ENCODE measurements around the gene MMP23B. TPM values are rescaled to one million over a fixed set of nuclear protein-coding genes. Genes with fewer than 3 reads are reported as not detected.
"Not testable (repeated sequence)": the region's sequence is repeated elsewhere in the genome, so short reads cannot be mapped to it uniquely, and the experiment has no call there.

MMP23B gene
- total and polyA plus RNA-seq, 10 of the 15 experiments (the other 5 are each of a cell fraction or from before 2014, with no cell fraction given) = 0.25 to 0.76 (median 0.34) TPM; not detected in 4

DNA sequence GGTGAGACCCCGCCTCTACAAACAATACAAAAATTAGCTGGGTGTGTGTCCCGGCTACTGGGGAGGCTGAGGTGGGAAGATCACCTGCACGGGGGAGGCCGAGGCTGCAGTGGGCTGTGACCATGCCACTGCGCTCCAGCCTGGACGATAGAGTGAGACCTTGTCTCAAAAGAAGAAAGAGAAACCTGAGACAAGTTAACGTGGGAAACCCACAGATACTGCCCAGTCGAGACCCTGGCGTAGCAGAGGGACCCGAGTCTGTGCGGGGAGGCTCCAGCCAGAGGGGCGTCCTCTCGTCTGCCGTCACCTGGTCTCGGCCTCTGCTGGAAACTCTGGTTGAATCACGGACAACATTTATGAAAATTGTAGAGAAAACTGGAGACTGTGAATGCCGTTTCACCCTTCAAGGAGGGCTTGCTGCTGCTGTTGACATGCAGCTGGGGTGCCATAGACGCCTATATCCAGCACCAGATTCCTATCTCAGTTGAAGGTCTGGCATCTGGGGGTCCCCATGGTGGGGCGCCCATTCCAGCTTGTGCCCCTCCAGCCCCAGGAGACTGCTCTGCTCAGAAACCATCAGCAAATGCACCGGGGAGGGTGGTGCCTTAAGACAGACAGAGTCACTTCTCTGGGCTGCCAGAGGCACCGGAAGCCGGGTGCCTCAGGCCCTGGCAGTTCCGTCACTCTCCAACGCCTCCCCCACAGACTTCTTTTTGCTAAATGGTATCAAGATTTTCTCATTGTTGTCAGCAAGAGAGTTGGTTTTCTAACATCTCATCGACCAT lies 40.4 kb downstream of the MMP23B start (continued):
- TF ChIP-seq, protein P1, sequence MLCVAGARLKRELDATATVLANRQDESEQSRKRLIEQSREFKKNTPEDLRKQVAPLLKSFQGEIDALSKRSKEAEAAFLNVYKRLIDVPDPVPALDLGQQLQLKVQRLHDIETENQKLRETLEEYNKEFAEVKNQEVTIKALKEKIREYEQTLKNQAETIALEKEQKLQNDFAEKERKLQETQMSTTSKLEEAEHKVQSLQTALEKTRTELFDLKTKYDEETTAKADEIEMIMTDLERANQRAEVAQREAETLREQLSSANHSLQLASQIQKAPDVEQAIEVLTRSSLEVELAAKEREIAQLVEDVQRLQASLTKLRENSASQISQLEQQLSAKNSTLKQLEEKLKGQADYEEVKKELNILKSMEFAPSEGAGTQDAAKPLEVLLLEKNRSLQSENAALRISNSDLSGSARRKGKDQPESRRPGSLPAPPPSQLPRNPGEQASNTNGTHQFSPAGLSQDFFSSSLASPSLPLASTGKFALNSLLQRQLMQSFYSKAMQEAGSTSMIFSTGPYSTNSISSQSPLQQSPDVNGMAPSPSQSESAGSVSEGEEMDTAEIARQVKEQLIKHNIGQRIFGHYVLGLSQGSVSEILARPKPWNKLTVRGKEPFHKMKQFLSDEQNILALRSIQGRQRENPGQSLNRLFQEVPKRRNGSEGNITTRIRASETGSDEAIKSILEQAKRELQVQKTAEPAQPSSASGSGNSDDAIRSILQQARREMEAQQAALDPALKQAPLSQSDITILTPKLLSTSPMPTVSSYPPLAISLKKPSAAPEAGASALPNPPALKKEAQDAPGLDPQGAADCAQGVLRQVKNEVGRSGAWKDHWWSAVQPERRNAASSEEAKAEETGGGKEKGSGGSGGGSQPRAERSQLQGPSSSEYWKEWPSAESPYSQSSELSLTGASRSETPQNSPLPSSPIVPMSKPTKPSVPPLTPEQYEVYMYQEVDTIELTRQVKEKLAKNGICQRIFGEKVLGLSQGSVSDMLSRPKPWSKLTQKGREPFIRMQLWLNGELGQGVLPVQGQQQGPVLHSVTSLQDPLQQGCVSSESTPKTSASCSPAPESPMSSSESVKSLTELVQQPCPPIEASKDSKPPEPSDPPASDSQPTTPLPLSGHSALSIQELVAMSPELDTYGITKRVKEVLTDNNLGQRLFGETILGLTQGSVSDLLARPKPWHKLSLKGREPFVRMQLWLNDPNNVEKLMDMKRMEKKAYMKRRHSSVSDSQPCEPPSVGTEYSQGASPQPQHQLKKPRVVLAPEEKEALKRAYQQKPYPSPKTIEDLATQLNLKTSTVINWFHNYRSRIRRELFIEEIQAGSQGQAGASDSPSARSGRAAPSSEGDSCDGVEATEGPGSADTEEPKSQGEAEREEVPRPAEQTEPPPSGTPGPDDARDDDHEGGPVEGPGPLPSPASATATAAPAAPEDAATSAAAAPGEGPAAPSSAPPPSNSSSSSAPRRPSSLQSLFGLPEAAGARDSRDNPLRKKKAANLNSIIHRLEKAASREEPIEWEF (IDR thresholded peaks at IDR 0.05; ENCODE audit: insufficient replicate concordance, low read depth, low read length) = no peak

DNA sequence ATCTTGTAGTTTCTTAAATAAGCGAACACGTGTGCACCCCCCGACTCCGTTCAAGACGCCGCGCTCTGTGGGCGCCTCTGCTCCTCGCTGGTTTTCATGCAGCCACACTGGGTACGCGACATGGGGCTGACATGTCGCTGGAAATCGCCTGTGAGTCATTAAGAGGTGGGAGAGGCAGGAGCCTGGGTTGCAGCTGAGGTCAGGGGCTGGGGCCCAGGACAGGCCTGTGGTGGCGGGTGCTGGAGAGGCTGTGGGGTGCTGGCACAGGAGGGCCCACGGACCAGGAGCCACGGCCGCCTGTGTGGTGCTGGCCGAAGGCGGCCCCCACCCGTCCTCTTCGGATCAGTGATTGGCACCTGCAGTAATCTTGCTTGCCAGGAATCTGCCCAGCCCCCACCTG lies 42.8 kb downstream of the MMP23B start:
- in situ Hi-C loops (cut with MboI); intact Hi-C loops (cut with micrococcal nuclease; ENCODE audit: unreplicated experiment); H3K36me3 ChIP-seq (ENCODE audit: control insufficient read depth in 2 of 2, insufficient read depth in 2 of 2, low read length in 1 of 2); H3K4me2 ChIP-seq (ENCODE audit: control insufficient read depth, insufficient read depth); H3K9me3 ChIP-seq (replicated peaks; ENCODE audit: control insufficient read depth, insufficient read depth, low read length); H3K79me2 ChIP-seq (ENCODE audit: control insufficient read depth, insufficient read depth, low read length); POLR2A ChIA-PET; H3K9ac ChIP-seq (ENCODE audit: control insufficient read depth, insufficient read depth, low read length); H3K27ac ChIP-seq (ENCODE audit: control insufficient read depth, insufficient read depth); H2AFZ ChIP-seq (ENCODE audit: control insufficient read depth, low read depth, low read length); BruUV-seq (replicated peaks); CTCF ChIA-PET; H3K4me3 ChIP-seq; RAD21 ChIA-PET (ENCODE audit: unreplicated experiment); FAIRE-seq; SMC1A ChIA-PET (ENCODE audit: uncharacterized antibody, unreplicated experiment); ATAC-seq; H4K20me1 ChIP-seq (ENCODE audit: control insufficient read depth, insufficient read depth); DNase-seq (ENCODE audit: low read depth, low spot score); H3K27me3 ChIP-seq (replicated peaks in 1 of 2; ENCODE audit: control insufficient read depth in 2 of 2, insufficient read depth in 2 of 2, low read length in 1 of 2): not testable (repeated sequence)
- peaks cover 24% of the 10 kb centered on the region for H3K4me1 ChIP-seq (ENCODE audit: control insufficient read depth, insufficient read depth, low read length)
- WGBS (ENCODE audit: insufficient coverage, insufficient replicate concordance, low lambda C conversion rate, missing lambda C conversion rate) = 84% methylated on average over 13 of the region's 21 CpGs

DNA sequence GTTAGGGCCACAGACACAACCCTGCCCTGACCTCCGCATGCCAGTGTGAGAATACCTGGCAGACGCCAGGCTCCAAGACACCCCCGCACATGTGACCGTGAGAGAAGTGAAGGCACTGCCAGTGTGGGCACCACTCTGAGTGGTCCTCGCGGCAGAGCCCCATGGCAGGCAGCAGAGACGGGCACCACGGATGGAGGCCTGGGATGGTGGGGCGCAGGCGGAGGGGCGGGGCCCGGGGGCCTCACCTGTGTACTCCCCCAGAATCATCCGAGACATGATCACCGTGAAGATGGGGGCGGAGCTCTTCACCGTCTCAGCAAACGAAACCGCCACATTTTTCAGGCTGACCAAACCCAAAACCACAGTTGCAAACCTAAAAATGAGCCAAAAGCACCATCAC lies 43.2 kb downstream of the MMP23B start:
- peak; percentile 32 for ATAC-seq
- H3K27ac ChIP-seq (ENCODE audit: control insufficient read depth, insufficient read depth); in situ Hi-C loops (cut with MboI); H3K9me3 ChIP-seq (replicated peaks; ENCODE audit: control insufficient read depth, insufficient read depth, low read length); H3K4me3 ChIP-seq; H3K9ac ChIP-seq (ENCODE audit: control insufficient read depth, insufficient read depth, low read length); H2AFZ ChIP-seq (ENCODE audit: control insufficient read depth, low read depth, low read length); intact Hi-C loops (cut with micrococcal nuclease; ENCODE audit: unreplicated experiment); DNase-seq (ENCODE audit: low read depth, low spot score); BruUV-seq (replicated peaks); RAD21 ChIA-PET (ENCODE audit: unreplicated experiment); H3K36me3 ChIP-seq (ENCODE audit: control insufficient read depth in 2 of 2, insufficient read depth in 2 of 2, low read length in 1 of 2); H3K4me2 ChIP-seq (ENCODE audit: control insufficient read depth, insufficient read depth); CTCF ChIA-PET; H3K27me3 ChIP-seq (replicated peaks in 1 of 2; ENCODE audit: control insufficient read depth in 2 of 2, insufficient read depth in 2 of 2, low read length in 1 of 2); H3K79me2 ChIP-seq (ENCODE audit: control insufficient read depth, insufficient read depth, low read length); H4K20me1 ChIP-seq (ENCODE audit: control insufficient read depth, insufficient read depth); SMC1A ChIA-PET (ENCODE audit: uncharacterized antibody, unreplicated experiment); POLR2A ChIA-PET: not testable (repeated sequence)
- no CpG with 5 or more reads among the region's 18 CpGs for WGBS (ENCODE audit: insufficient coverage, insufficient replicate concordance, low lambda C conversion rate, missing lambda C conversion rate)
- H3K4me1 ChIP-seq (ENCODE audit: control insufficient read depth, insufficient read depth, low read length) = peaks cover 24% of the 10 kb centered on the region
- FAIRE-seq = peak; percentile 95

DNA sequence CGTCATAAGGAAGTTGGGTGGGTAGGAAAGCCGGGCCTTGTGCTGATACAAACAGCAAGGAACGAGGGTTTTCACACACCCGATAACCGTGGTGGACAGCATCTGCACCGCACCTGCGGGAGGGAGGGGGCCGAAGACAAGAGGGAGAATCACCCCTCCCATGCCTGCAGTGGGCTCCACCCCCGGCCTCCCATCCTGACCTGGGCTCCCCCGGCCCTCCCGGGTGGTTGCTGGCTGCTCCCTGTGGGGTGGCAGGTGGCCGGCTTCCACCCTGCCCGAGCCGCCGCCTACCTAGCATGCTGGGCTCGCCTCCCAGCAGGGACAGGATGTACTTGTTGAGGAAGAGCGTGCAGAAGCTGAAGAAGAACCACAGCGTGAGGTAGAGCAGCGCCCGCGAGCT lies 44.1 kb downstream of the MMP23B start:
- ATAC-seq; H4K20me1 ChIP-seq (ENCODE audit: control insufficient read depth, insufficient read depth); in situ Hi-C loops (cut with MboI); CTCF ChIA-PET; H3K36me3 ChIP-seq (ENCODE audit: control insufficient read depth in 2 of 2, insufficient read depth in 2 of 2, low read length in 1 of 2); H3K27me3 ChIP-seq (replicated peaks in 1 of 2; ENCODE audit: control insufficient read depth in 2 of 2, insufficient read depth in 2 of 2, low read length in 1 of 2); H3K4me3 ChIP-seq; FAIRE-seq; POLR2A ChIA-PET; DNase-seq (ENCODE audit: low read depth, low spot score); SMC1A ChIA-PET (ENCODE audit: uncharacterized antibody, unreplicated experiment); H3K4me2 ChIP-seq (ENCODE audit: control insufficient read depth, insufficient read depth); BruUV-seq (replicated peaks); intact Hi-C loops (cut with micrococcal nuclease; ENCODE audit: unreplicated experiment); H3K9ac ChIP-seq (ENCODE audit: control insufficient read depth, insufficient read depth, low read length); H3K9me3 ChIP-seq (replicated peaks; ENCODE audit: control insufficient read depth, insufficient read depth, low read length); RAD21 ChIA-PET (ENCODE audit: unreplicated experiment); H3K27ac ChIP-seq (ENCODE audit: control insufficient read depth, insufficient read depth); H2AFZ ChIP-seq (ENCODE audit: control insufficient read depth, low read depth, low read length): not testable (repeated sequence)
- Histone ChIP-seq H3K79me2 (ENCODE audit: control insufficient read depth, insufficient read depth, low read length) (peaks cover 11% of the 10 kb centered on the region), H3K4me1 (ENCODE audit: control insufficient read depth, insufficient read depth, low read length) (peaks cover 24% of the 10 kb centered on the region)
- WGBS (ENCODE audit: insufficient coverage, insufficient replicate concordance, low lambda C conversion rate, missing lambda C conversion rate) = no CpG with 5 or more reads among the region's 21 CpGs

Data from GM12878 (cell line).